ENCODE data around the gene CTSH.

DNA sequence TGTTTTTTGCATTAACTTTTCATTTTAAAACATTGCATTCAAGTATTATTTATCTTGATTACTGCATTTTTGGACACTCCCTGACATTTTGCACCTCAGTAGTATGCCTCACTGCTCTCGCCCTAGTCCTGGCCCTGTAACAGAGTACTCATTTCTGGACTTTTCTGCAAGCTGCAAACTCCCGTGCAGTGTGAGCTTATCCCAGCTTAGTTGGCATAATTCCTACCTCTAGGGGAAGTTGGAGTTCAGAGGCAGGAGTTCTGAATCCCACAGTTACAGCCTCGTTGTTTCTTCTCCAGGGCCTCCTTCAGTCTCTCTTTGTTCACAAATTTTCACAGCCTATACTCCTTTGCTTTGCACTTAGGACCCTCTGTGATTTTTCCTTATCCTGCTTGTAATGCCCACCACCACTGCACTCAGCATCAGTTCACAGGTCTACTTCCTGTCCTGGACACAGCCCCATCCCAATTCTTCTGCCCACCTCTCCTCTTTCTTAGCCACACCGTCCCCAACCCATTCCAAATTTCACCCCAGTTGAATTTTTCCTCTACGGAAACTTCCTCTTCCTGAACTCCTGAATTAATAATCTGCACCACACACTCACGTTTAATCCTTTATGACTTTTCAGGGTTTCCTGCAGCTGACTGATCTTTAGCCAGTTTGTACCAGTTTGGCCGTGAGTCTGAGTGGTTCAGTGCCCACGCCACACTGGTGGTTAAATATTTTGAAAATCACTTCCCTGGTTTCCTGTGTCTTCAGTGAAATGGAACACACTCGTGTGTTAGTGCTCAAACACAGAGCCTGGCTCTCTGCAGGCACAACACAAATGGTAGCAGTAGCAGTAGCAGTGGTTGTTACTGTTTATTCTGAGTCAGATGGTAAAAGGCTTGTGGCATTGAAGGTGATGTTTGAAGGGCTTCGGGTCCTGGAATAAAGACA lies 6.3 kb upstream of the CTSH start:
- TF ChIP-seq, protein P1, sequence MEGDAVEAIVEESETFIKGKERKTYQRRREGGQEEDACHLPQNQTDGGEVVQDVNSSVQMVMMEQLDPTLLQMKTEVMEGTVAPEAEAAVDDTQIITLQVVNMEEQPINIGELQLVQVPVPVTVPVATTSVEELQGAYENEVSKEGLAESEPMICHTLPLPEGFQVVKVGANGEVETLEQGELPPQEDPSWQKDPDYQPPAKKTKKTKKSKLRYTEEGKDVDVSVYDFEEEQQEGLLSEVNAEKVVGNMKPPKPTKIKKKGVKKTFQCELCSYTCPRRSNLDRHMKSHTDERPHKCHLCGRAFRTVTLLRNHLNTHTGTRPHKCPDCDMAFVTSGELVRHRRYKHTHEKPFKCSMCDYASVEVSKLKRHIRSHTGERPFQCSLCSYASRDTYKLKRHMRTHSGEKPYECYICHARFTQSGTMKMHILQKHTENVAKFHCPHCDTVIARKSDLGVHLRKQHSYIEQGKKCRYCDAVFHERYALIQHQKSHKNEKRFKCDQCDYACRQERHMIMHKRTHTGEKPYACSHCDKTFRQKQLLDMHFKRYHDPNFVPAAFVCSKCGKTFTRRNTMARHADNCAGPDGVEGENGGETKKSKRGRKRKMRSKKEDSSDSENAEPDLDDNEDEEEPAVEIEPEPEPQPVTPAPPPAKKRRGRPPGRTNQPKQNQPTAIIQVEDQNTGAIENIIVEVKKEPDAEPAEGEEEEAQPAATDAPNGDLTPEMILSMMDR (IDR thresholded peaks at IDR 0.05; ENCODE audit: low read depth, low read length) = no peak
- TF ChIP-seq POLR2A (IDR thresholded peaks at IDR 0.05; ENCODE audit: extremely low read depth, insufficient read length) = no peak

Data from NB4 (cell line).